ENCODE data around the gene AQP2. TPM values are rescaled to one million over a fixed set of nuclear protein-coding genes. Genes with fewer than 3 reads are reported as not detected.

AQP2 gene
- total and polyA plus RNA-seq, 2 experiments from 2014 or later: 0.07 TPM; not detected in 1

DNA sequence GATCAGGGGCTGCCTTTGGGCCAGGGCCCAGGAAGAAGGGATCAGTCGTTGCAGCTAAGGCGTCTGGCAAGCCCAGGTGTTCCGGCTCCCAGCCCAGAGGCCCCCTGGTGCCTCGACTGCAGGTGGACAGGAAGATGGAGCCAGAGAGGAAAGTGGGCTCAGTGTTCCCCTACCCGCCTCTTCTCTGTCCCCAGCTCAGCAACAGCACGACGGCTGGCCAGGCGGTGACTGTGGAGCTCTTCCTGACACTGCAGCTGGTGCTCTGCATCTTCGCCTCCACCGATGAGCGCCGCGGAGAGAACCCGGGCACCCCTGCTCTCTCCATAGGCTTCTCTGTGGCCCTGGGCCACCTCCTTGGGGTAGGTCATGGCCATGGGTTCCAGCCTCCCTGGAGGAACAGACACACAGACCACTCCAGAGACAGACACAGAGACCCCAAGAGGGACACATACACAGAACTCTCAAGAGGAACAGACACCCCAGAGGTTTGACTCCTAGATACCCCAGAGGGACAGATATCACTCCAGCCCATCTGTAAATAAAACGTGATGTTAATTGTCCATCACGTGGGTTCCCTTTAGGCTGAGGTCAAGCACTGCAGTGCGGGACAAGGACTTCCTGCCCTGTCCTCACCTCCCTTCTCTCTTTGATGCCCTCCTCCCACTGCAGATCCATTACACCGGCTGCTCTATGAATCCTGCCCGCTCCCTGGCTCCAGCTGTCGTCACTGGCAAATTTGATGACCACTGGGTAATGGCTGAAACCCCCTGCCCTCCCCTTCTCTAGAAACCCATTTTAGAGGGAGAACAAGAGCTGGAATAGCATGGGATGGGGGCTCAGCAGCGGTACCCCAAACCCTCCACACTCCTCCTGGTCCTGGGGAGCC lies 3.7 kb downstream of the AQP2 start:
- ATAC-seq (no peak), DNase-seq (ENCODE audit: low spot score) (no peak)
- no peaks in the 10 kb centered on the region for H3F3A ChIP-seq (replicated peaks; ENCODE audit: low read depth)
- TF ChIP-seq, protein P1, sequence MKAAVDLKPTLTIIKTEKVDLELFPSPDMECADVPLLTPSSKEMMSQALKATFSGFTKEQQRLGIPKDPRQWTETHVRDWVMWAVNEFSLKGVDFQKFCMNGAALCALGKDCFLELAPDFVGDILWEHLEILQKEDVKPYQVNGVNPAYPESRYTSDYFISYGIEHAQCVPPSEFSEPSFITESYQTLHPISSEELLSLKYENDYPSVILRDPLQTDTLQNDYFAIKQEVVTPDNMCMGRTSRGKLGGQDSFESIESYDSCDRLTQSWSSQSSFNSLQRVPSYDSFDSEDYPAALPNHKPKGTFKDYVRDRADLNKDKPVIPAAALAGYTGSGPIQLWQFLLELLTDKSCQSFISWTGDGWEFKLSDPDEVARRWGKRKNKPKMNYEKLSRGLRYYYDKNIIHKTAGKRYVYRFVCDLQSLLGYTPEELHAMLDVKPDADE (IDR thresholded peaks at IDR 0.05): no peak
- TF ChIP-seq EZH2phosphoT487 (IDR thresholded peaks at IDR 0.05; ENCODE audit: unreplicated experiment) (no peak), NANOG (IDR thresholded peaks at IDR 0.05; ENCODE audit: borderline replicate concordance) (no peak), STAT1 (IDR thresholded peaks at IDR 0.05; ENCODE audit: unreplicated experiment) (no peak), CREB1 (CRISPR knock-in tag; IDR thresholded peaks at IDR 0.05; ENCODE audit: low read depth) (no peak), ZNF114 (CRISPR knock-in tag; IDR thresholded peaks at IDR 0.05) (no peak), JUNB (IDR thresholded peaks at IDR 0.05; ENCODE audit: unreplicated experiment) (no peak), EZH2 (IDR thresholded peaks at IDR 0.05; ENCODE audit: low read depth, unreplicated experiment) (no peak), POLR2AphosphoS5 (IDR thresholded peaks at IDR 0.05; ENCODE audit: low read depth) (no peak), ZNF331 (CRISPR knock-in tag; IDR thresholded peaks at IDR 0.05; ENCODE audit: low read depth) (no peak)
- TF ChIP-seq, protein P2, sequence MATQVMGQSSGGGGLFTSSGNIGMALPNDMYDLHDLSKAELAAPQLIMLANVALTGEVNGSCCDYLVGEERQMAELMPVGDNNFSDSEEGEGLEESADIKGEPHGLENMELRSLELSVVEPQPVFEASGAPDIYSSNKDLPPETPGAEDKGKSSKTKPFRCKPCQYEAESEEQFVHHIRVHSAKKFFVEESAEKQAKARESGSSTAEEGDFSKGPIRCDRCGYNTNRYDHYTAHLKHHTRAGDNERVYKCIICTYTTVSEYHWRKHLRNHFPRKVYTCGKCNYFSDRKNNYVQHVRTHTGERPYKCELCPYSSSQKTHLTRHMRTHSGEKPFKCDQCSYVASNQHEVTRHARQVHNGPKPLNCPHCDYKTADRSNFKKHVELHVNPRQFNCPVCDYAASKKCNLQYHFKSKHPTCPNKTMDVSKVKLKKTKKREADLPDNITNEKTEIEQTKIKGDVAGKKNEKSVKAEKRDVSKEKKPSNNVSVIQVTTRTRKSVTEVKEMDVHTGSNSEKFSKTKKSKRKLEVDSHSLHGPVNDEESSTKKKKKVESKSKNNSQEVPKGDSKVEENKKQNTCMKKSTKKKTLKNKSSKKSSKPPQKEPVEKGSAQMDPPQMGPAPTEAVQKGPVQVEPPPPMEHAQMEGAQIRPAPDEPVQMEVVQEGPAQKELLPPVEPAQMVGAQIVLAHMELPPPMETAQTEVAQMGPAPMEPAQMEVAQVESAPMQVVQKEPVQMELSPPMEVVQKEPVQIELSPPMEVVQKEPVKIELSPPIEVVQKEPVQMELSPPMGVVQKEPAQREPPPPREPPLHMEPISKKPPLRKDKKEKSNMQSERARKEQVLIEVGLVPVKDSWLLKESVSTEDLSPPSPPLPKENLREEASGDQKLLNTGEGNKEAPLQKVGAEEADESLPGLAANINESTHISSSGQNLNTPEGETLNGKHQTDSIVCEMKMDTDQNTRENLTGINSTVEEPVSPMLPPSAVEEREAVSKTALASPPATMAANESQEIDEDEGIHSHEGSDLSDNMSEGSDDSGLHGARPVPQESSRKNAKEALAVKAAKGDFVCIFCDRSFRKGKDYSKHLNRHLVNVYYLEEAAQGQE (IDR thresholded peaks at IDR 0.05; ENCODE audit: unreplicated experiment): no peak
- TF ChIP-seq, protein P3, sequence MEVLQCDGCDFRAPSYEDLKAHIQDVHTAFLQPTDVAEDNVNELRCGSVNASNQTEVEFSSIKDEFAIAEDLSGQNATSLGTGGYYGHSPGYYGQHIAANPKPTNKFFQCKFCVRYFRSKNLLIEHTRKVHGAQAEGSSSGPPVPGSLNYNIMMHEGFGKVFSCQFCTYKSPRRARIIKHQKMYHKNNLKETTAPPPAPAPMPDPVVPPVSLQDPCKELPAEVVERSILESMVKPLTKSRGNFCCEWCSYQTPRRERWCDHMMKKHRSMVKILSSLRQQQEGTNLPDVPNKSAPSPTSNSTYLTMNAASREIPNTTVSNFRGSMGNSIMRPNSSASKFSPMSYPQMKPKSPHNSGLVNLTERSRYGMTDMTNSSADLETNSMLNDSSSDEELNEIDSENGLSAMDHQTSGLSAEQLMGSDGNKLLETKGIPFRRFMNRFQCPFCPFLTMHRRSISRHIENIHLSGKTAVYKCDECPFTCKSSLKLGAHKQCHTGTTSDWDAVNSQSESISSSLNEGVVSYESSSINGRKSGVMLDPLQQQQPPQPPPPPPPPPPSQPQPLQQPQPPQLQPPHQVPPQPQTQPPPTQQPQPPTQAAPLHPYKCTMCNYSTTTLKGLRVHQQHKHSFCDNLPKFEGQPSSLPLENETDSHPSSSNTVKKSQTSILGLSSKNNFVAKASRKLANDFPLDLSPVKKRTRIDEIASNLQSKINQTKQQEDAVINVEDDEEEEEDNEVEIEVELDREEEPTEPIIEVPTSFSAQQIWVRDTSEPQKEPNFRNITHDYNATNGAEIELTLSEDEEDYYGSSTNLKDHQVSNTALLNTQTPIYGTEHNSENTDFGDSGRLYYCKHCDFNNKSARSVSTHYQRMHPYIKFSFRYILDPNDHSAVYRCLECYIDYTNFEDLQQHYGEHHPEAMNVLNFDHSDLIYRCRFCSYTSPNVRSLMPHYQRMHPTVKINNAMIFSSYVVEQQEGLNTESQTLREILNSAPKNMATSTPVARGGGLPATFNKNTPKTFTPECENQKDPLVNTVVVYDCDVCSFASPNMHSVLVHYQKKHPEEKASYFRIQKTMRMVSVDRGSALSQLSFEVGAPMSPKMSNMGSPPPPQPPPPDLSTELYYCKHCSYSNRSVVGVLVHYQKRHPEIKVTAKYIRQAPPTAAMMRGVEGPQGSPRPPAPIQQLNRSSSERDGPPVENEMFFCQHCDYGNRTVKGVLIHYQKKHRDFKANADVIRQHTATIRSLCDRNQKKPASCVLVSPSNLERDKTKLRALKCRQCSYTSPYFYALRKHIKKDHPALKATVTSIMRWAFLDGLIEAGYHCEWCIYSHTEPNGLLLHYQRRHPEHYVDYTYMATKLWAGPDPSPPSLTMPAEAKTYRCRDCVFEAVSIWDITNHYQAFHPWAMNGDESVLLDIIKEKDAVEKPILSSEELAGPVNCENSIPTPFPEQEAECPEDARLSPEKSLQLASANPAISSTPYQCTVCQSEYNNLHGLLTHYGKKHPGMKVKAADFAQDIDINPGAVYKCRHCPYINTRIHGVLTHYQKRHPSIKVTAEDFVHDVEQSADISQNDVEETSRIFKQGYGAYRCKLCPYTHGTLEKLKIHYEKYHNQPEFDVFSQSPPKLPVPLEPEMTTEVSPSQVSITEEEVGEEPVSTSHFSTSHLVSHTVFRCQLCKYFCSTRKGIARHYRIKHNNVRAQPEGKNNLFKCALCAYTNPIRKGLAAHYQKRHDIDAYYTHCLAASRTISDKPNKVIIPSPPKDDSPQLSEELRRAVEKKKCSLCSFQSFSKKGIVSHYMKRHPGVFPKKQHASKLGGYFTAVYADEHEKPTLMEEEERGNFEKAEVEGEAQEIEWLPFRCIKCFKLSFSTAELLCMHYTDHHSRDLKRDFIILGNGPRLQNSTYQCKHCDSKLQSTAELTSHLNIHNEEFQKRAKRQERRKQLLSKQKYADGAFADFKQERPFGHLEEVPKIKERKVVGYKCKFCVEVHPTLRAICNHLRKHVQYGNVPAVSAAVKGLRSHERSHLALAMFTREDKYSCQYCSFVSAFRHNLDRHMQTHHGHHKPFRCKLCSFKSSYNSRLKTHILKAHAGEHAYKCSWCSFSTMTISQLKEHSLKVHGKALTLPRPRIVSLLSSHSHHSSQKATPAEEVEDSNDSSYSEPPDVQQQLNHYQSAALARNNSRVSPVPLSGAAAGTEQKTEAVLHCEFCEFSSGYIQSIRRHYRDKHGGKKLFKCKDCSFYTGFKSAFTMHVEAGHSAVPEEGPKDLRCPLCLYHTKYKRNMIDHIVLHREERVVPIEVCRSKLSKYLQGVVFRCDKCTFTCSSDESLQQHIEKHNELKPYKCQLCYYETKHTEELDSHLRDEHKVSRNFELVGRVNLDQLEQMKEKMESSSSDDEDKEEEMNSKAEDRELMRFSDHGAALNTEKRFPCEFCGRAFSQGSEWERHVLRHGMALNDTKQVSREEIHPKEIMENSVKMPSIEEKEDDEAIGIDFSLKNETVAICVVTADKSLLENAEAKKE (CRISPR knock-in tag; IDR thresholded peaks at IDR 0.05): no peak
- TF ChIP-seq, protein P4, sequence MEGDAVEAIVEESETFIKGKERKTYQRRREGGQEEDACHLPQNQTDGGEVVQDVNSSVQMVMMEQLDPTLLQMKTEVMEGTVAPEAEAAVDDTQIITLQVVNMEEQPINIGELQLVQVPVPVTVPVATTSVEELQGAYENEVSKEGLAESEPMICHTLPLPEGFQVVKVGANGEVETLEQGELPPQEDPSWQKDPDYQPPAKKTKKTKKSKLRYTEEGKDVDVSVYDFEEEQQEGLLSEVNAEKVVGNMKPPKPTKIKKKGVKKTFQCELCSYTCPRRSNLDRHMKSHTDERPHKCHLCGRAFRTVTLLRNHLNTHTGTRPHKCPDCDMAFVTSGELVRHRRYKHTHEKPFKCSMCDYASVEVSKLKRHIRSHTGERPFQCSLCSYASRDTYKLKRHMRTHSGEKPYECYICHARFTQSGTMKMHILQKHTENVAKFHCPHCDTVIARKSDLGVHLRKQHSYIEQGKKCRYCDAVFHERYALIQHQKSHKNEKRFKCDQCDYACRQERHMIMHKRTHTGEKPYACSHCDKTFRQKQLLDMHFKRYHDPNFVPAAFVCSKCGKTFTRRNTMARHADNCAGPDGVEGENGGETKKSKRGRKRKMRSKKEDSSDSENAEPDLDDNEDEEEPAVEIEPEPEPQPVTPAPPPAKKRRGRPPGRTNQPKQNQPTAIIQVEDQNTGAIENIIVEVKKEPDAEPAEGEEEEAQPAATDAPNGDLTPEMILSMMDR (conservative IDR thresholded peaks at IDR 0.05; ENCODE audit: low read depth in 2 of 2): no peak
- H3K4me3 ChIP-seq: no peak overlapping the region
- no peak overlapping the region; the same call in 1 of the 2 replicates for H3K27ac Mint-ChIP-seq
- no peaks in the 10 kb centered on the region for H3K79me2 ChIP-seq (replicated peaks; ENCODE audit: insufficient read depth)
- peaks cover 12% of the 10 kb centered on the region for H3K4me1 Mint-ChIP-seq
- no peak overlapping the region; the same call in 2 of the 3 replicates for H3K4me3 Mint-ChIP-seq
- no peaks in the 10 kb centered on the region for H4K20me1 ChIP-seq (replicated peaks; ENCODE audit: insufficient read depth)
- no peak overlapping the region for H3K4me2 ChIP-seq
- no peak overlapping the region for H2AFZ ChIP-seq
- H3K36me3 ChIP-seq (ENCODE audit: insufficient read depth): no peaks in the 10 kb centered on the region
- no peaks in the 10 kb centered on the region for H3K9me2 ChIP-seq (ENCODE audit: insufficient read depth)
- H3K27me3 ChIP-seq (ENCODE audit: insufficient read depth): peaks cover 46% of the 10 kb centered on the region
- no peaks in the 10 kb centered on the region for H3K9me3 Mint-ChIP-seq
- H3K27ac ChIP-seq (ENCODE audit: low read depth): no peak overlapping the region
- H3K27me3 Mint-ChIP-seq (ENCODE audit: insufficient read depth, low read depth, poor library complexity): peaks cover 17% of the 10 kb centered on the region
- H3K36me3 Mint-ChIP-seq (ENCODE audit: low read depth): no peaks in the 10 kb centered on the region
- peaks cover 21% of the 10 kb centered on the region for H3K4me1 ChIP-seq (ENCODE audit: insufficient read depth)

All from GM23338 (cell line).